Measurements from ENCODE around the gene CEBPG.

Gene CEBPG

GRCh38 chr19:33395561-33396550, 22.3 kb downstream of the CEBPG start:
- no peak for DNase-seq (ENCODE audit: low read depth in 2 of 2)

- DNase-seq (ENCODE audit: low read depth in 2 of 2): no peak
Observed at GRCh38 chr19:33396701-33397535, 23.4 kb downstream of the CEBPG start.

- no peak for DNase-seq (ENCODE audit: low read depth in 2 of 2)
Observed at GRCh38 chr19:33397536-33398360, 24.2 kb downstream of the CEBPG start.

GRCh38 chr19:33398361-33399060, 25.0 kb downstream of the CEBPG start:
- DNase-seq (ENCODE audit: low read depth in 2 of 2): no peak

GRCh38 chr19:33399081-33399744, 25.7 kb downstream of the CEBPG start:
- DNase-seq (ENCODE audit: low read depth in 2 of 2): no peak

GRCh38 chr19:33399745-33400681, 26.5 kb downstream of the CEBPG start:
- no peak for DNase-seq (ENCODE audit: low read depth in 2 of 2)

- no peak for DNase-seq (ENCODE audit: low read depth in 2 of 2)
Observed at GRCh38 chr19:33400856-33401682, 27.6 kb downstream of the CEBPG start.

GRCh38 chr19:33401683-33402420, 28.3 kb downstream of the CEBPG start:
- DNase-seq (ENCODE audit: low read depth in 2 of 2): no peak

- DNase-seq (ENCODE audit: low read depth in 2 of 2): no peak
Observed at GRCh38 chr19:33402421-33403220, 29.1 kb downstream of the CEBPG start.

- no peak for DNase-seq (ENCODE audit: low read depth in 2 of 2)
Observed at GRCh38 chr19:33403221-33403972, 29.9 kb downstream of the CEBPG start.

- no peak for DNase-seq (ENCODE audit: low read depth in 2 of 2)
Observed at GRCh38 chr19:33403973-33404304, 30.4 kb downstream of the CEBPG start.

GRCh38 chr19:33404506-33405253, 31.2 kb downstream of the CEBPG start:
- no peak for DNase-seq (ENCODE audit: low read depth in 2 of 2)

- DNase-seq (ENCODE audit: low read depth in 2 of 2): no peak
Observed at GRCh38 chr19:33405254-33405552, 31.7 kb downstream of the CEBPG start.

GRCh38 chr19:33405553-33406461, 32.3 kb downstream of the CEBPG start:
- DNase-seq (ENCODE audit: low read depth in 2 of 2): no peak
